K562 (cell line): ENCODE measurements around the gene PCCB. TPM values are rescaled to one million over a fixed set of nuclear protein-coding genes. Genes with fewer than 3 reads are reported as not detected.

Experiments
- ATAC-seq: fragments of 200-7000 bp; cut with Tn5 transposase; 3 replicates; pipeline ENCODE4 v1.9.1; 2020; ENCODE audit warnings: moderate library complexity
- BruUV-seq: library from RNA; stranded (reverse); fragments of 400-500 nt; replicated peaks from 2 replicates; lab custom pipeline; 2021; lab: Mats Ljungman, UMichigan
- CTCF ChIA-PET: fragments of 300-600 bp; formaldehyde crosslinking; extraction: SDS; loops from one replicate; lab custom pipeline; 2021; ENCODE audit warnings: low intra/inter-chr PET ratio; lab: Yijun Ruan, JAX
- POLR2A ChIA-PET: fragments of 300-600, 350-650 bp; sonication (Branson Sonifier 250); formaldehyde crosslinking; extraction: SDS; loops from one replicate; lab custom pipeline; 2021; ENCODE audit warnings: antibody characterized with exemption, inconsistent platforms; lab: Yijun Ruan, JAX
- DNase-seq, 4 experiments: peaks; one replicate each; pipeline versions ENCODE4 v3.0.0 to v3.0.0-alpha.2; 2011 to 2018; ENCODE audit warnings: low spot score in 3 of 4, mixed read lengths in 3 of 4; ENCODE audit errors: extremely low read depth in 1 of 4
- FAIRE-seq: peaks from 2 replicates; lab custom pipeline; 2011; peaks lifted over from hg19 to GRCh38; lab: Jason Lieb, UNC
- H2AFZ ChIP-seq: 2 replicates; pipeline ENCODE4 v1.6.0; 2011; ENCODE audit warnings: low read depth, low read length, control low read depth, inconsistent platforms
- H3K27ac ChIP-seq: fragments of 200-600 bp; 3 replicates; pipeline ENCODE4 v1.8.0; 2011; ENCODE audit warnings: low read depth, mild to moderate bottlenecking, control low read depth, inconsistent platforms, low read length, moderate library complexity, mixed read lengths; ENCODE audit errors: extremely low read depth
- H3K27me3 ChIP-seq, 2 experiments: fragments of 300-600 bp in 1 of 2; 2 replicates in 1 of 2; 3 replicates in 1 of 2; pipeline versions ENCODE4 v1.6.0 to v1.8.0; 2011; ENCODE audit warnings: inconsistent platforms in 2 of 2, low read length in 2 of 2, mild to moderate bottlenecking in 1 of 2, mixed read lengths in 1 of 2, moderate library complexity in 1 of 2; ENCODE audit not compliant: control insufficient read depth in 2 of 2, insufficient read depth in 2 of 2
- H3K36me3 ChIP-seq: fragments of 300-600 bp; 3 replicates; pipeline ENCODE4 v1.8.0; 2011; ENCODE audit warnings: mild to moderate bottlenecking, low read length, inconsistent platforms; ENCODE audit not compliant: control insufficient read depth, insufficient read depth
- H3K4me1 ChIP-seq, 2 experiments: fragments of 200-600 bp in 1 of 2; replicated peaks in 1 of 2; 2 replicates in 1 of 2; 3 replicates in 1 of 2; pipeline versions ENCODE4 v1.5.1 to v1.8.0; 2011; ENCODE audit warnings: inconsistent platforms in 2 of 2, low read length in 2 of 2, mild to moderate bottlenecking in 1 of 2, mixed read lengths in 1 of 2, moderate library complexity in 1 of 2; ENCODE audit not compliant: control insufficient read depth in 2 of 2, insufficient read depth in 2 of 2
- H3K4me2 ChIP-seq: 2 replicates; pipeline ENCODE4 v1.6.1; 2011; ENCODE audit warnings: low read length, control low read depth, inconsistent platforms, mixed read lengths; ENCODE audit not compliant: insufficient read depth
- H3K4me3 ChIP-seq: fragments of 200-600 bp; sonication (generic), shearing (Covaris generic); 2 replicates; pipeline ENCODE4 v1.5.1; 2016; ENCODE audit warnings: control low read depth, inconsistent platforms
- H3K79me2 ChIP-seq: fragments of 200-600 bp; 3 replicates; pipeline ENCODE4 v1.8.0; 2011; ENCODE audit warnings: low read length, inconsistent platforms; ENCODE audit not compliant: control insufficient read depth, insufficient read depth
- H3K9ac ChIP-seq, 2 experiments: 2 replicates each; pipeline versions ENCODE4 v1.6.0 to v1.6.1; 2011; ENCODE audit warnings: low read depth in 2 of 2, low read length in 2 of 2, control low read depth in 1 of 2, inconsistent platforms in 1 of 2, mild to moderate bottlenecking in 1 of 2, mixed read lengths in 1 of 2; ENCODE audit not compliant: insufficient read depth in 1 of 2
- H3K9me1 ChIP-seq: one replicate; pipeline ENCODE4 v1.6.0; 2011; ENCODE audit warnings: inconsistent platforms, mild to moderate bottlenecking, low read length, moderate library complexity; ENCODE audit not compliant: control insufficient read depth, insufficient read depth
- H3K9me3 ChIP-seq: replicated peaks from 2 replicates; pipeline ENCODE4 v1.5.1; 2011; ENCODE audit warnings: low read depth, low read length, inconsistent platforms; ENCODE audit not compliant: control insufficient read depth, insufficient read depth
- H4K20me1 ChIP-seq: replicated peaks from 2 replicates; pipeline ENCODE4 v1.6.1; 2011; ENCODE audit warnings: low read length, inconsistent platforms, mixed read lengths; ENCODE audit not compliant: control insufficient read depth, insufficient read depth
- ZBTB7A ChIP-seq: IDR thresholded peaks from 2 replicates; pipeline ENCODE4 v1.6.1; 2011; ENCODE audit warnings: low read depth, mild to moderate bottlenecking, low read length, moderate library complexity, borderline replicate concordance; ENCODE audit not compliant: control insufficient read depth
- WGBS: fragments of 100-300 bp; shearing (Covaris generic); methylation state at CpG from one replicate; pipeline ENCODE4 v1.1.6; 2016; ENCODE audit warnings: low coverage, mixed read lengths; ENCODE audit not compliant: insufficient coverage; ENCODE audit errors: missing lambda C conversion rate; 5-methylcytosine and 5-hydroxymethylcytosine counted together
- in situ Hi-C: fragments of 300-500 bp; cut with MboI; formaldehyde crosslinking; loops from 4 replicates; pipeline ENCODE4 v1.15.0; 2018; ENCODE audit warnings: inconsistent platforms, mixed read lengths
- intact Hi-C: fragments of 100-400 bp; cut with micrococcal nuclease; formaldehyde crosslinking; loops from 2 replicates; pipeline ENCODE4 v1.14.2; 2022
- polyA plus RNA-seq, 8 experiments: library from polyadenylated mRNA; depleted of rRNA in 4 of 8; stranded (reverse) in 5 of 8; unstranded in 3 of 8; fragments of >200 nt; fragmentation: Nextera tagmentation in 2 of 8; fragmentation: Illumina TruSeq in 1 of 8; extraction: Ambion mirVana in 2 of 8; extraction: Trizol in 1 of 8; gene quantifications; 2 replicates each; pipeline versions ENCODE4 v1.2.1 to v1.2.3, GENCODE V29; 2011 to 2014; ENCODE audit warnings: inconsistent platforms in 1 of 8, missing spikeins in 1 of 8
- total RNA-seq, 7 experiments: library from RNA; depleted of rRNA in 6 of 7; stranded (reverse); fragments of >200 nt in 6 of 7; fragmentation: Illumina TruSeq in 2 of 7; extraction: Trizol in 2 of 7; gene quantifications; 2 replicates each; pipeline versions ENCODE4 v1.2.1 to v1.2.3, GENCODE V29; 2011 to 2021; ENCODE audit warnings: low replicate concordance in 1 of 7
- TF ChIP-seq, protein P1 (sequence below): sonication (generic); formaldehyde crosslinking; IDR thresholded peaks from 2 replicates; pipeline ENCODE4 v1.8.1; 2023; ENCODE audit warnings: mild to moderate bottlenecking, missing genetic modification reagents
- TF ChIP-seq, protein P2 (sequence below): fragments of 250-450 bp; sonication (Bioruptor Pico); IDR thresholded peaks from 2 replicates; pipeline ENCODE4 v1.8.0; 2022; ENCODE audit warnings: moderate library complexity, mild to moderate bottlenecking, inconsistent platforms

Gene PCCB
- total and polyA plus RNA-seq, 9 of the 15 experiments (the other 6 are each of a cell fraction or from before 2014, with no cell fraction given) = 69.5 to 173 (median 92.8) TPM

DNA sequence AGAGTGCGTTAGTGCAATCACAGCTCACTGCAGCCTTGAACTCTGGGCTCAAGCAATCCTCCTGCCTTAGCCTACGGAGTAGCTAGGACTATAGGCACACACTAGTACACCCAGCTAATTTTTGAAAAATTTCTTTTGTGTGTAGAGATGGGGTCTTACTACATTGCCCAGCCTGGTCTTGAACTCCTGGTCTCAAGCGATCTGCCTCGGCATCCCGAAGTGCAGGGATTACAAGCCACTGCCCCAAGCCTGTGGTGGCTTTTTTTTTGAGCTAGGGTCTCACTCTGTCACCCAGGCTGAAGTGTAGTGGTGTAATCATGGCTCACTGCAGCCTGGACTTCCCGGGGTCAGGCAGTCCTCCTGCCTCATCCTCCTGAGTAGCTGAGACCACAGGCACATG is 17.1 kb downstream of the PCCB start (continued):
- TF ChIP-seq ZBTB7A = no peak

DNA sequence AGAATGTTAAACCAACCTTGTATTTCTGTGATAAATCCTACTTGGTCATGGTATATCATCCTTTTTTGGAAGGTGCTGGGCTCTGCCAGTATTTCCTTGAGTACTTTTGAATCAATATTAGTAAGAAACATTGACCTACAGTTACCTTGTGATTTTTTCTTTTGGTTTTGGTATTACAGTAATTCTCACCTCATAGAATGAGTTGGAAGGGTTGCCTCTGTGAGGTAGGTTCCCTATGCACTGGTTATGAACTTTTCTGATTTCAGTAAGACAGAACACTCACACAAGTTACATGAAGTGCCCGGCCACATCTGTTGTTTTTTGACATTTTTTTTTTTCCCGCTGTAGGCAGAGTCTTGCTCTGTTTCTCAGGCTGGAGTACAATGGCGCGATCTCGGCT is 20.0 kb downstream of the PCCB start:
- DNase-seq (no peak), ATAC-seq (no peak), FAIRE-seq (no peak)
- H3K9me3 ChIP-seq = no peaks in the 10 kb centered on the region
- no peaks in the 10 kb centered on the region for H4K20me1 ChIP-seq
- H3K27me3 ChIP-seq = no peaks in the 10 kb centered on the region
- in situ Hi-C loops = no loop called here
- H3K79me2 ChIP-seq = peaks cover 49% of the 10 kb centered on the region
- H3K36me3 ChIP-seq = peaks cover 21% of the 10 kb centered on the region; the same call in 1 of the 3 replicates
- ChIA-PET POLR2A (no interaction called here), CTCF (interaction anchor here (0.6 kb wide), 1 partner anchor 658 kb away, joined by 4 read pairs; no protein-coding TSS in a partner anchor)
- no peak overlapping the region for H2AFZ ChIP-seq
- H3K9me1 ChIP-seq = no peaks in the 10 kb centered on the region
- TF ChIP-seq, protein P1, sequence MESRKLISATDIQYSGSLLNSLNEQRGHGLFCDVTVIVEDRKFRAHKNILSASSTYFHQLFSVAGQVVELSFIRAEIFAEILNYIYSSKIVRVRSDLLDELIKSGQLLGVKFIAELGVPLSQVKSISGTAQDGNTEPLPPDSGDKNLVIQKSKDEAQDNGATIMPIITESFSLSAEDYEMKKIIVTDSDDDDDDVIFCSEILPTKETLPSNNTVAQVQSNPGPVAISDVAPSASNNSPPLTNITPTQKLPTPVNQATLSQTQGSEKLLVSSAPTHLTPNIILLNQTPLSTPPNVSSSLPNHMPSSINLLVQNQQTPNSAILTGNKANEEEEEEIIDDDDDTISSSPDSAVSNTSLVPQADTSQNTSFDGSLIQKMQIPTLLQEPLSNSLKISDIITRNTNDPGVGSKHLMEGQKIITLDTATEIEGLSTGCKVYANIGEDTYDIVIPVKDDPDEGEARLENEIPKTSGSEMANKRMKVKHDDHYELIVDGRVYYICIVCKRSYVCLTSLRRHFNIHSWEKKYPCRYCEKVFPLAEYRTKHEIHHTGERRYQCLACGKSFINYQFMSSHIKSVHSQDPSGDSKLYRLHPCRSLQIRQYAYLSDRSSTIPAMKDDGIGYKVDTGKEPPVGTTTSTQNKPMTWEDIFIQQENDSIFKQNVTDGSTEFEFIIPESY = peak; percentile 84
- TF ChIP-seq, protein P2, sequence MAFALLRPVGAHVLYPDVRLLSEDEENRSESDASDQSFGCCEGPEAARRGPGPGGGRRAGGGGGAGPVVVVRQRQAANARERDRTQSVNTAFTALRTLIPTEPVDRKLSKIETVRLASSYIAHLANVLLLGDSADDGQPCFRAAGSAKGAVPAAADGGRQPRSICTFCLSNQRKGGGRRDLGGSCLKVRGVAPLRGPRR (CRISPR knock-in tag) = no peak
- H3K4me2 ChIP-seq = no peak overlapping the region
- 80% methylated on average over 5 of the region's 5 CpGs for WGBS
- no peak overlapping the region for H3K9ac ChIP-seq
- H3K4me1 ChIP-seq = no peaks in the 10 kb centered on the region; a peak in 1 of 5 replicates
- no peak overlapping the region for H3K27ac ChIP-seq
- no peak overlapping the region for H3K4me3 ChIP-seq
- intact Hi-C loops = no loop called here
- no TSS peak for BruUV-seq
